Panc1 (cell line): Measurements from ENCODE around the gene MPPED2. TPM values are rescaled to one million over a fixed set of nuclear protein-coding genes. Genes with fewer than 3 reads are reported as not detected.

ENCODE experiments used
- ATAC-seq: fragments of 200-7000 bp; cut with Tn5 transposase; 2 replicates; pipeline ENCODE4 v1.9.1; 2020; ENCODE audit warnings: mild to moderate bottlenecking, moderate library complexity
- BruUV-seq: library from RNA; stranded (reverse); fragments of 400-500 nt; replicated peaks from 2 replicates; lab custom pipeline; 2021; lab: Mats Ljungman, UMichigan
- CTCF ChIA-PET: fragments of 300-600 bp; sonication (Branson Sonifier 250); formaldehyde crosslinking; loops from one replicate; lab custom pipeline; 2022; ENCODE audit warnings: antibody characterized with exemption; lab: Charles Lee
- POLR2A ChIA-PET: fragments of 300-600 bp; sonication (Branson Sonifier 250); formaldehyde crosslinking; loops from one replicate; lab custom pipeline; 2022; ENCODE audit warnings: antibody characterized with exemption; lab: Charles Lee
- DNase-seq: peaks from one replicate; pipeline ENCODE4 v3.0.0-alpha.2; 2010; ENCODE audit warnings: low read depth, low spot score
- H3K27ac ChIP-seq: 2 replicates; pipeline ENCODE4 v1.5.1; 2011; ENCODE audit warnings: mild to moderate bottlenecking, low read length, inconsistent platforms
- H3K27me3 ChIP-seq: fragments of 200-500 bp; sonication (Bioruptor generic); 2 replicates; pipeline ENCODE4 v1.6.0; 2014; ENCODE audit warnings: low read length, inconsistent platforms; ENCODE audit not compliant: control insufficient read depth, insufficient read depth
- H3K36me3 ChIP-seq: fragments of 200-500 bp; sonication (Bioruptor generic); 2 replicates; pipeline ENCODE4 v1.5.1; 2014; ENCODE audit warnings: inconsistent platforms, mild to moderate bottlenecking, low read length, moderate library complexity; ENCODE audit not compliant: control insufficient read depth, insufficient read depth
- H3K4me1 ChIP-seq: 2 replicates; pipeline ENCODE4 v1.5.1; 2011; ENCODE audit warnings: inconsistent platforms, mild to moderate bottlenecking, low read length, moderate library complexity; ENCODE audit not compliant: control insufficient read depth, insufficient read depth
- H3K4me3 ChIP-seq, 2 experiments: 2 replicates each; pipeline ENCODE4 v1.5.1; 2011 to 2012; ENCODE audit warnings: low read depth in 2 of 2, low read length in 2 of 2, mild to moderate bottlenecking in 2 of 2, inconsistent platforms in 1 of 2, moderate library complexity in 1 of 2
- H3K9me3 ChIP-seq: fragments of 200-500 bp; sonication (Bioruptor generic); 2 replicates; pipeline ENCODE4 v1.5.1; 2014; ENCODE audit warnings: low read depth, mild to moderate bottlenecking, inconsistent platforms, low read length, moderate library complexity; ENCODE audit not compliant: control insufficient read depth, insufficient read depth
- CTCF ChIP-seq: fragments of 450-650 bp; IDR thresholded peaks from 2 replicates; pipeline ENCODE4 v1.5.1; 2017; ENCODE audit warnings: mild to moderate bottlenecking
- POLR2AphosphoS5 ChIP-seq: IDR thresholded peaks from 2 replicates; pipeline ENCODE4 v1.6.1; 2012; ENCODE audit warnings: mild to moderate bottlenecking, low read depth, low read length, moderate library complexity
- SIN3A ChIP-seq: IDR thresholded peaks from 2 replicates; pipeline ENCODE4 v1.6.1; 2012; ENCODE audit warnings: low read depth, mild to moderate bottlenecking, low read length, moderate library complexity, borderline replicate concordance; ENCODE audit not compliant: insufficient read depth
- TCF7L2 ChIP-seq: IDR thresholded peaks from 2 replicates; pipeline ENCODE4 v1.6.1; 2011; ENCODE audit warnings: mild to moderate bottlenecking, low read depth, low read length, inconsistent platforms
- in situ Hi-C: cut with HindIII; loops from 2 replicates; pipeline ENCODE4 v1.10.0; 2016; ENCODE audit warnings: low sequenced_read_pairs, low pct_unique_long_range_greater_than_20kb
- intact Hi-C: fragments of 100-400 bp; cut with micrococcal nuclease; formaldehyde crosslinking; loops from one replicate; pipeline ENCODE4 v1.10.0; 2022; ENCODE audit not compliant: unreplicated experiment
- total RNA-seq: library from RNA; stranded (reverse); gene quantifications from one replicate; pipeline ENCODE4 v1.2.1, GENCODE V29; 2021; ENCODE audit not compliant: unreplicated experiment
- TF ChIP-seq, protein P1 (sequence below), 2 experiments: IDR thresholded peaks; 2 replicates each; pipeline ENCODE4 v1.6.1; 2011 to 2012; ENCODE audit warnings: low read depth in 2 of 2, control low read depth in 1 of 2, low read length in 1 of 2, mild to moderate bottlenecking in 1 of 2, moderate library complexity in 1 of 2; ENCODE audit not compliant: insufficient read depth in 1 of 2

The MPPED2 gene
- total RNA-seq, 1 experiment from 2014 or later, result not detected

DNA sequence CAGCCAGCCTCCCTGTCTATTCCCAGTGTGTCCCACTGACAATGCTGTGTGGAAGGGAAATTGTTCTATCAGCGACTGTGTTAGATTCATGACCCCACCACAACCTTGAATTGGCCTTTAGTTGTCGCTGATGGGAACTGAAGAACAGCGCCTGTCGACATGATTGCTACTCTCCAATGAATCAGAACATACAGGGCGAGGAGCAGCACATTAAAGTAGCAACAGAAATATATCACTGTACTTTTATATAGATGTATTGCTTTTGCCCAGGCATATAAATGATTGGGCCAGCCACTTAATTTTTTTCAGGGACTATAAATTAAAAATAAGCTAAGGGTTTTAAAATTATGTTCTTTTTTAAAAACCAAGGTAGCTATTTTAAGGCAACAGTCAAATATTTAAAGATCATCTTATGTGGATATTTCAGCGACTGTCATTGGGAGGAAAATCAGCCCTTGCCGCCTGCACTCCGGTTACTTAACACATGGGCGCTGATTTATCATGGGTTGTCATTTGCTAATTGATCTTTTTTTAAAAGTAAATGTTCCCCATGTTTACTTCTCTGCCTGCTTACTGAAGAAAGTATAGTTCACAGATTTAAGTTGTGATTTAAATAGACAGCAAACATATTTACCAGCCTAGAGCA lies 221.2 kb downstream of the MPPED2 start:
- H3K4me1 ChIP-seq, result no peaks in the 10 kb centered on the region
- TF ChIP-seq, protein P1, sequence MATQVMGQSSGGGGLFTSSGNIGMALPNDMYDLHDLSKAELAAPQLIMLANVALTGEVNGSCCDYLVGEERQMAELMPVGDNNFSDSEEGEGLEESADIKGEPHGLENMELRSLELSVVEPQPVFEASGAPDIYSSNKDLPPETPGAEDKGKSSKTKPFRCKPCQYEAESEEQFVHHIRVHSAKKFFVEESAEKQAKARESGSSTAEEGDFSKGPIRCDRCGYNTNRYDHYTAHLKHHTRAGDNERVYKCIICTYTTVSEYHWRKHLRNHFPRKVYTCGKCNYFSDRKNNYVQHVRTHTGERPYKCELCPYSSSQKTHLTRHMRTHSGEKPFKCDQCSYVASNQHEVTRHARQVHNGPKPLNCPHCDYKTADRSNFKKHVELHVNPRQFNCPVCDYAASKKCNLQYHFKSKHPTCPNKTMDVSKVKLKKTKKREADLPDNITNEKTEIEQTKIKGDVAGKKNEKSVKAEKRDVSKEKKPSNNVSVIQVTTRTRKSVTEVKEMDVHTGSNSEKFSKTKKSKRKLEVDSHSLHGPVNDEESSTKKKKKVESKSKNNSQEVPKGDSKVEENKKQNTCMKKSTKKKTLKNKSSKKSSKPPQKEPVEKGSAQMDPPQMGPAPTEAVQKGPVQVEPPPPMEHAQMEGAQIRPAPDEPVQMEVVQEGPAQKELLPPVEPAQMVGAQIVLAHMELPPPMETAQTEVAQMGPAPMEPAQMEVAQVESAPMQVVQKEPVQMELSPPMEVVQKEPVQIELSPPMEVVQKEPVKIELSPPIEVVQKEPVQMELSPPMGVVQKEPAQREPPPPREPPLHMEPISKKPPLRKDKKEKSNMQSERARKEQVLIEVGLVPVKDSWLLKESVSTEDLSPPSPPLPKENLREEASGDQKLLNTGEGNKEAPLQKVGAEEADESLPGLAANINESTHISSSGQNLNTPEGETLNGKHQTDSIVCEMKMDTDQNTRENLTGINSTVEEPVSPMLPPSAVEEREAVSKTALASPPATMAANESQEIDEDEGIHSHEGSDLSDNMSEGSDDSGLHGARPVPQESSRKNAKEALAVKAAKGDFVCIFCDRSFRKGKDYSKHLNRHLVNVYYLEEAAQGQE (IDR thresholded peaks at IDR 0.05; ENCODE audit: insufficient read depth in 1 of 2, low read depth in 2 of 2, low read length in 1 of 2), result no peak
- TF ChIP-seq POLR2AphosphoS5 (no peak), TCF7L2 (no peak), CTCF (no peak), SIN3A (no peak)
- no peaks in the 10 kb centered on the region for H3K36me3 ChIP-seq
- no peak overlapping the region for H3K27ac ChIP-seq
- in situ Hi-C loops, result no loop called here
- CTCF ChIA-PET, result no interaction called here
- no peaks in the 10 kb centered on the region for H3K9me3 ChIP-seq
- no peak overlapping the region for H3K4me3 ChIP-seq
- DNase-seq, result no peak
- intact Hi-C loops, result loop anchor here (5.0 kb wide), 1 partner anchor 552 kb away; no protein-coding TSS in a partner anchor
- H3K27me3 ChIP-seq, result no peaks in the 10 kb centered on the region
- no TSS peak for BruUV-seq
- POLR2A ChIA-PET, result no interaction called here
- no peak for ATAC-seq

DNA sequence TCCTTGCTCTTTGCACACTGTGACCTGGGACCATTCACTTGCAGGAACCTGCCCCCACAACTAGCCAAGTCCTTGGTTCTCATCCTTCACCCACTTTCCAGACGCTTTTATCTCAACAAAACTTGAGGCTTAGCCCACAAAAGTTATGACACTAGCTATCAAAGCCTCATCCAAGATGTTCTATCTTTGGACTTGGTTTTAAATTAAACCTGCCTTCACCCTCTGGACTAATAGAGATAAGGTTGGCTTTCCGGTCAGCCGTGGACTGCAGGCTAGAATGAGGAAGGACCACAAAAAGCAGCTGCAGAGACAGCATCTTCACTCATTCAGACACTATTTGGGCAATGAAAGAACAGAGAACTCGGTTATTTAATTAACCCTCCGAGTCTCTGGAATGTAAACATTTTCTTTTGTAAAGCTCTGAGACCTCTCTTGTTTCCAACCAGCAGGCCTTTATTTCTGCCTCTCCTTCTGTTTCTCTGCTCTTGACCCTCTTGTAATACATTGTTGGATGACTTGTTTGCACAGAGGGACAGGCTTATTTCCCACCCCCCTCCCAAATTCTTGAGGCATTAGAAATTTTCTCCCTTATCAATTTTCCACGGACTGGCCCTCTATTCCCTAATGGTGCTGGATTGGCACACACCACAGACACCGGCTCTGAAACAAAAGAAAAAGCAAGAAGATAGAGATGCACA lies 221.9 kb downstream of the MPPED2 start:
- no peak for TF ChIP-seq POLR2AphosphoS5
- no peak for TF ChIP-seq CTCF
- no peak for TF ChIP-seq TCF7L2
- TF ChIP-seq, protein P1 (IDR thresholded peaks at IDR 0.05; ENCODE audit: insufficient read depth in 1 of 2, low read depth in 2 of 2, low read length in 1 of 2), result no peak
- no peak for TF ChIP-seq SIN3A
- in situ Hi-C loops, result no loop called here
- Histone ChIP-seq H3K9me3 (no peaks in the 10 kb centered on the region), H3K27ac (no peak overlapping the region), H3K36me3 (no peaks in the 10 kb centered on the region), H3K27me3 (no peaks in the 10 kb centered on the region), H3K4me1 (no peaks in the 10 kb centered on the region), H3K4me3 (no peak overlapping the region)
- no TSS peak for BruUV-seq
- CTCF ChIA-PET, result no interaction called here
- POLR2A ChIA-PET, result no interaction called here
- DNase-seq (no peak), ATAC-seq (no peak)
- intact Hi-C loops, result loop anchor here (5.0 kb wide), 1 partner anchor 553 kb away; no protein-coding TSS in a partner anchor
